Chondrocyte (in vitro differentiated cells): ENCODE data around the gene MCM3AP. TPM values are rescaled to one million over a fixed set of nuclear protein-coding genes. Genes with fewer than 3 reads are reported as not detected.

ENCODE experiments used
- DNase-seq: peaks from one replicate; pipeline ENCODE4 v3.0.0; 2021; ENCODE audit warnings: mixed read lengths, low spot score
- H3K27ac Mint-ChIP-seq: one replicate; pipeline ENCODE4 v1.8.0; 2021; ENCODE audit warnings: mild to moderate bottlenecking, moderate library complexity, mixed read lengths; ENCODE audit not compliant: unreplicated experiment
- H3K27me3 Mint-ChIP-seq: 2 replicates; pipeline ENCODE4 v1.8.0; 2021; ENCODE audit warnings: low read depth, mixed read lengths
- H3K36me3 Mint-ChIP-seq: 2 replicates; pipeline ENCODE4 v1.8.0; 2021; ENCODE audit warnings: low read depth, mixed read lengths
- H3K4me1 Mint-ChIP-seq: 2 replicates; pipeline ENCODE4 v1.8.0; 2021; ENCODE audit warnings: low read depth, mild to moderate bottlenecking, mixed read lengths
- H3K4me3 Mint-ChIP-seq: one replicate; pipeline ENCODE4 v1.8.0; 2021; ENCODE audit warnings: mild to moderate bottlenecking, moderate library complexity, mixed read lengths; ENCODE audit not compliant: unreplicated experiment
- H3K9me3 Mint-ChIP-seq: 2 replicates; pipeline ENCODE4 v1.8.0; 2021; ENCODE audit warnings: low read depth, mixed read lengths
- CTCF ChIP-seq: fragments of 200-600 bp; sonication (generic); IDR thresholded peaks from 2 replicates; pipeline ENCODE4 v1.5.0; 2021; ENCODE audit warnings: antibody characterized with exemption, mild to moderate bottlenecking, moderate library complexity
- total RNA-seq: library from RNA; stranded (reverse); gene quantifications from 3 replicates; pipeline ENCODE4 v1.2.1, GENCODE V29; 2021

The MCM3AP gene
- total RNA-seq, 1 donor from 2014 or later = 86.4 TPM

GRCh38 chr21:46264046-46264689 is 21.2 kb downstream of the MCM3AP start:
- no peaks in the 10 kb centered on the region for H3K4me1 Mint-ChIP-seq
- no peaks in the 10 kb centered on the region for H3K9me3 Mint-ChIP-seq
- DNase-seq = no peak
- H3K36me3 Mint-ChIP-seq = peaks cover 33% of the 10 kb centered on the region
- H3K4me3 Mint-ChIP-seq = no peak overlapping the region
- H3K27me3 Mint-ChIP-seq = no peaks in the 10 kb centered on the region
- TF ChIP-seq CTCF = no peak
- H3K27ac Mint-ChIP-seq = no peak overlapping the region

GRCh38 chr21:46256501-46256994 is 28.9 kb downstream of the MCM3AP start:
- TF ChIP-seq CTCF = no peak
- peaks cover 4% of the 10 kb centered on the region for H3K4me1 Mint-ChIP-seq
- peaks cover 49% of the 10 kb centered on the region for H3K36me3 Mint-ChIP-seq
- H3K9me3 Mint-ChIP-seq = no peaks in the 10 kb centered on the region
- DNase-seq = no peak
- H3K27ac Mint-ChIP-seq = no peak overlapping the region
- no peaks in the 10 kb centered on the region for H3K27me3 Mint-ChIP-seq
- H3K4me3 Mint-ChIP-seq = no peak overlapping the region

GRCh38 chr21:46255758-46256337 is 29.6 kb downstream of the MCM3AP start:
- Mint-ChIP-seq H3K36me3 (peaks cover 46% of the 10 kb centered on the region), H3K4me3 (no peak overlapping the region), H3K9me3 (no peaks in the 10 kb centered on the region), H3K27me3 (no peaks in the 10 kb centered on the region), H3K4me1 (peaks cover 4% of the 10 kb centered on the region), H3K27ac (no peak overlapping the region)
- no peak for TF ChIP-seq CTCF
- DNase-seq = no peak

- Mint-ChIP-seq H3K4me1 (peaks cover 4% of the 10 kb centered on the region), H3K27ac (peak overlapping the region; percentile 51), H3K27me3 (no peaks in the 10 kb centered on the region), H3K4me3 (no peak overlapping the region), H3K36me3 (peaks cover 48% of the 10 kb centered on the region), H3K9me3 (no peaks in the 10 kb centered on the region)
- no peak for DNase-seq
- no peak for TF ChIP-seq CTCF
These were observed 30.2 kb downstream of the MCM3AP start for GRCh38 chr21:46255166-46255565.

- H3K27me3 Mint-ChIP-seq = no peaks in the 10 kb centered on the region
- H3K4me3 Mint-ChIP-seq = no peak overlapping the region
- TF ChIP-seq CTCF = no peak
- H3K9me3 Mint-ChIP-seq = no peaks in the 10 kb centered on the region
- peaks cover 52% of the 10 kb centered on the region for H3K36me3 Mint-ChIP-seq
- no peak for DNase-seq
- H3K4me1 Mint-ChIP-seq = peaks cover 4% of the 10 kb centered on the region
- no peak overlapping the region for H3K27ac Mint-ChIP-seq
These were observed 31.0 kb downstream of the MCM3AP start for GRCh38 chr21:46254208-46254975.
